Measurements from ENCODE around the gene MED13. TPM values are rescaled to one million over a fixed set of nuclear protein-coding genes. Genes with fewer than 3 reads are reported as not detected.

Gene MED13
- total RNA-seq, 1 experiment from 2014 or later: 60.7 TPM

DNA sequence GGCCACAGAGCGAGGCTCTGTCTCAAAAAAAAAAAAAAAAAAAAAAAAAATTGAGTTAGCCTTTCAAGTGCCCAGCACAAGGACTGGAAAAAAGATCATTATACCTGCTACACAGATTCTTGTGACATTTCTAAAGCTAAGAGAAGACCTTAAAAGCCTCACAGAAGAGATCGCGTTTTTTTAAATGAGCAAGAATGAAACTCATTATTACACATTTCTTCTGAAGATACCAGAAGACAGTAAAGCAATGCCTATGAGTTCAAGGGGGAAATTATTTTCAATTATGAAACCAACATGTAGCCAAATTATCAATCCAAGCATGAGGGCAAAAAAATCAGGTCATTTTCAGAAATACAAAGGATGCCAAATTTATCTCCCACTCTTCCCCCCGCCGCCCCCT, 56.8 kb downstream of the MED13 start:
- no peak overlapping the region for H2BK20ac ChIP-seq (ENCODE audit: low read depth, low read length, poor library complexity, severe bottlenecking)
- Mint-ChIP-seq H3K9me3 (no peaks in the 10 kb centered on the region), H3K27ac (no peak overlapping the region), H3K4me3 (no peak overlapping the region), H3K36me3 (ENCODE audit: insufficient read depth in 1 of 3, low read depth in 3 of 3) (peaks cover 44 to 74% (median 71%) of the 10 kb centered on the region in 3 experiments), H3K27me3 (ENCODE audit: low read depth) (no peaks in the 10 kb centered on the region), H3K4me1 (no peaks in the 10 kb centered on the region)
- no peaks in the 10 kb centered on the region for H3K9me3 ChIP-seq (ENCODE audit: control insufficient read depth, low read depth, low read length)
- no peak overlapping the region for H3K4me2 ChIP-seq (ENCODE audit: insufficient read depth, insufficient read length, low read length)
- H3K9ac ChIP-seq (ENCODE audit: extremely low read depth, insufficient read length, low read length): no peak overlapping the region
- H2BK120ac ChIP-seq (ENCODE audit: low read depth, low read length, poor library complexity, severe bottlenecking): no peak overlapping the region
- H2AFZ ChIP-seq (ENCODE audit: low read length): no peak overlapping the region
- no peak overlapping the region for H3K18ac ChIP-seq (ENCODE audit: insufficient read length, low read depth, low read length)
- WGBS (ENCODE audit: extremely low coverage, insufficient read length, low lambda C conversion rate): no CpG with 5 or more reads among the region's 5 CpGs
- H4K20me1 ChIP-seq (ENCODE audit: control insufficient read depth, insufficient read depth, insufficient read length): no peaks in the 10 kb centered on the region
- H4K8ac ChIP-seq (replicated peaks; ENCODE audit: insufficient read length, low read depth, low read length): no peak overlapping the region
- H3K79me2 ChIP-seq (ENCODE audit: insufficient read depth, low read length): no peaks in the 10 kb centered on the region; the same call in 1 of the 2 replicates
- no peak overlapping the region for H2BK12ac ChIP-seq (ENCODE audit: insufficient read length, low read depth, low read length)
- no peak overlapping the region for H3K14ac ChIP-seq (ENCODE audit: insufficient read depth, low read length)
- TF ChIP-seq, protein P1, sequence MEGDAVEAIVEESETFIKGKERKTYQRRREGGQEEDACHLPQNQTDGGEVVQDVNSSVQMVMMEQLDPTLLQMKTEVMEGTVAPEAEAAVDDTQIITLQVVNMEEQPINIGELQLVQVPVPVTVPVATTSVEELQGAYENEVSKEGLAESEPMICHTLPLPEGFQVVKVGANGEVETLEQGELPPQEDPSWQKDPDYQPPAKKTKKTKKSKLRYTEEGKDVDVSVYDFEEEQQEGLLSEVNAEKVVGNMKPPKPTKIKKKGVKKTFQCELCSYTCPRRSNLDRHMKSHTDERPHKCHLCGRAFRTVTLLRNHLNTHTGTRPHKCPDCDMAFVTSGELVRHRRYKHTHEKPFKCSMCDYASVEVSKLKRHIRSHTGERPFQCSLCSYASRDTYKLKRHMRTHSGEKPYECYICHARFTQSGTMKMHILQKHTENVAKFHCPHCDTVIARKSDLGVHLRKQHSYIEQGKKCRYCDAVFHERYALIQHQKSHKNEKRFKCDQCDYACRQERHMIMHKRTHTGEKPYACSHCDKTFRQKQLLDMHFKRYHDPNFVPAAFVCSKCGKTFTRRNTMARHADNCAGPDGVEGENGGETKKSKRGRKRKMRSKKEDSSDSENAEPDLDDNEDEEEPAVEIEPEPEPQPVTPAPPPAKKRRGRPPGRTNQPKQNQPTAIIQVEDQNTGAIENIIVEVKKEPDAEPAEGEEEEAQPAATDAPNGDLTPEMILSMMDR (conservative IDR thresholded peaks at IDR 0.05): no peak
- H3K27ac ChIP-seq (ENCODE audit: insufficient read length, low read depth, low read length): no peak overlapping the region
- no peak overlapping the region for H2BK15ac ChIP-seq (ENCODE audit: low read depth, low read length)
- no peak overlapping the region for H3K56ac ChIP-seq (ENCODE audit: insufficient read length, low read depth, low read length)
- no peak overlapping the region for H2BK5ac ChIP-seq (ENCODE audit: insufficient read length, low read length)
- no peaks in the 10 kb centered on the region for H3K23me2 ChIP-seq (ENCODE audit: insufficient read length, low read depth, low read length, poor library complexity, severe bottlenecking)
- H3K79me1 ChIP-seq (ENCODE audit: insufficient read depth, low read depth, low read length, poor library complexity, severe bottlenecking): no peaks in the 10 kb centered on the region
- H4K91ac ChIP-seq (ENCODE audit: insufficient read length, low read depth, low read length): no peak overlapping the region
- no peaks in the 10 kb centered on the region for H3K27me3 ChIP-seq (ENCODE audit: insufficient read depth, low read length)
- no peak overlapping the region for H3K4ac ChIP-seq (ENCODE audit: low read depth, low read length)
- H3K23ac ChIP-seq (ENCODE audit: insufficient read length, low read depth, low read length): no peak overlapping the region
- no peak for DNase-seq
- no peak overlapping the region for H4K5ac ChIP-seq (ENCODE audit: insufficient read length, low read depth, low read length)
- no peak overlapping the region for H2AK5ac ChIP-seq (ENCODE audit: insufficient read length, low read length)
- H3T11ph ChIP-seq (ENCODE audit: low read length): no peak overlapping the region
- no peaks in the 10 kb centered on the region for H3K4me1 ChIP-seq (ENCODE audit: insufficient read depth, low read length)

Data from H9 (cell line).